HL-60 (cell line): ENCODE data around the gene CEACAM19.

ENCODE experiments used
- POLR2AphosphoS5 ChIP-seq: IDR thresholded peaks from 2 replicates; pipeline ENCODE4 v1.6.1; 2012; ENCODE audit warnings: low read depth
- SPI1 ChIP-seq: IDR thresholded peaks from 2 replicates; pipeline ENCODE4 v1.6.1; 2012; ENCODE audit warnings: low read depth, mild to moderate bottlenecking, borderline replicate concordance
- TF ChIP-seq, protein P1 (sequence below): IDR thresholded peaks from one replicate; pipeline ENCODE4 v1.5.1; 2011; ENCODE audit warnings: low read length, control low read depth, inconsistent platforms; ENCODE audit not compliant: insufficient read depth

DNA sequence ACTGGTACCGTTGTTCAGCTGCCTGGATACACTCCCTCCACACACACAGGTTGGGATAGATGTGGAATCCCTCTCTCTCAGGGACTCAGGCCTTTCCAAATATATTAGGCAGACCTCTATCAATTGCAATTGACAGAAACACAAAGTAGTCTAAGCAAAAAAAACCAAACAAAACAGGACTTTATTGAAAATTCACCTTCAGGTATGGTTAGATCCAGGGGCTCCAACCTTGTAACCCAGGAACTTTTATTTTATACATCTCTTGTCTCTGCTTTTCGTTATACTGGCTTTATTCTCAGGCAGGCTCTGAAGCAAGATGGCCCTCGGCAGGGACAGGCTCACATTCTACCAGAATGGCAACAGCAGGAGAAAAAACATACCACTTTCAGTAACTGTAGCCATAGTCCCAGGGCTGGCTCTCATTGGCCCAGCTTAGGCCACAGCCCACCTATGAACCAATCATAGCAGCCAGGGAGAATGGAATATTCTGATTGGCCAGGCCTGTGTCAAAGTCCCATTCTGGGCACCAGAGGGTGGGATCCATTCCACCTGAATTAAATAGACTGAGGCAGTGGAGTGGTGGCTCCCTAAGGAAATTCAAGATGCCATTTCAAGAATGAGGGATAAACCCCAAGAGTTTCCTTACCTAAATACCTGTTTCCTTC lies 13.1 kb upstream of the CEACAM19 start:
- TF ChIP-seq, protein P1, sequence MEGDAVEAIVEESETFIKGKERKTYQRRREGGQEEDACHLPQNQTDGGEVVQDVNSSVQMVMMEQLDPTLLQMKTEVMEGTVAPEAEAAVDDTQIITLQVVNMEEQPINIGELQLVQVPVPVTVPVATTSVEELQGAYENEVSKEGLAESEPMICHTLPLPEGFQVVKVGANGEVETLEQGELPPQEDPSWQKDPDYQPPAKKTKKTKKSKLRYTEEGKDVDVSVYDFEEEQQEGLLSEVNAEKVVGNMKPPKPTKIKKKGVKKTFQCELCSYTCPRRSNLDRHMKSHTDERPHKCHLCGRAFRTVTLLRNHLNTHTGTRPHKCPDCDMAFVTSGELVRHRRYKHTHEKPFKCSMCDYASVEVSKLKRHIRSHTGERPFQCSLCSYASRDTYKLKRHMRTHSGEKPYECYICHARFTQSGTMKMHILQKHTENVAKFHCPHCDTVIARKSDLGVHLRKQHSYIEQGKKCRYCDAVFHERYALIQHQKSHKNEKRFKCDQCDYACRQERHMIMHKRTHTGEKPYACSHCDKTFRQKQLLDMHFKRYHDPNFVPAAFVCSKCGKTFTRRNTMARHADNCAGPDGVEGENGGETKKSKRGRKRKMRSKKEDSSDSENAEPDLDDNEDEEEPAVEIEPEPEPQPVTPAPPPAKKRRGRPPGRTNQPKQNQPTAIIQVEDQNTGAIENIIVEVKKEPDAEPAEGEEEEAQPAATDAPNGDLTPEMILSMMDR = no peak
- TF ChIP-seq SPI1 (no peak), POLR2AphosphoS5 (no peak)
